IPS-18c (cell line): ENCODE data around the gene UTS2.

Source experiments
- H3K4me3 ChIP-seq: 2 replicates; pipeline ENCODE4 v1.7.0; 2013; ENCODE audit warnings: low read depth, mild to moderate bottlenecking, low read length, moderate library complexity; ENCODE audit not compliant: insufficient read depth
- H3K9me3 ChIP-seq: one replicate; pipeline ENCODE4 v1.6.1; 2013; ENCODE audit warnings: mild to moderate bottlenecking, low read length, moderate library complexity; ENCODE audit not compliant: control insufficient read depth, insufficient read depth

The UTS2 gene

GRCh38 chr1:7852804-7853683 is at the start of gene UTS2:
Gene UTS2, minus strand, starts transcription at chr1:7853065. Its CDS starts 62 bp downstream, at chr1:7853003.
- Histone ChIP-seq H3K9me3 (no peaks in the 10 kb centered on the region), H3K4me3 (no peak within 1 kb of the TSS)

GRCh38 chr1:7899741-7900140 is 46.9 kb upstream of the UTS2 start:
- Histone ChIP-seq H3K9me3 (no peaks in the 10 kb centered on the region), H3K4me3 (no peak overlapping the region)

DNA sequence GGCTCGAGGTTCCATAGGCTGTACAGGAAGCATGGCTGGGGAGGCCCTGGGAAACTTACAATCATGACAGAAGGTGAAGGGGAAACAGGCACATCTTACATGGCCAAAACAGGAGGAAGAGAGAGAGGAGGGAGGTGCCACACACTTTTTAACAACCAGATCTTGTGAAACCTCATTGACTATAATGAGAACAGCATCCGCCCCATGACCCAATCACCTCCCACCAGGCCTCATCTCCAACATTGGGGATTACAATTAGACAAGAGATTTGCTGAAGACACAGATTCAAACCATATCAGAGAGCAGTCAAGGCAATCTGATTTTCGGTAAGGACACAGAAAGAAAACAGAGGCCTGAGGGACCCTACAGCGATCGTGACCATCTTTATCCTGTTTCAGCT is 46.1 kb upstream of the UTS2 start:
- no peak overlapping the region for H3K4me3 ChIP-seq
- no peaks in the 10 kb centered on the region for H3K9me3 ChIP-seq

DNA sequence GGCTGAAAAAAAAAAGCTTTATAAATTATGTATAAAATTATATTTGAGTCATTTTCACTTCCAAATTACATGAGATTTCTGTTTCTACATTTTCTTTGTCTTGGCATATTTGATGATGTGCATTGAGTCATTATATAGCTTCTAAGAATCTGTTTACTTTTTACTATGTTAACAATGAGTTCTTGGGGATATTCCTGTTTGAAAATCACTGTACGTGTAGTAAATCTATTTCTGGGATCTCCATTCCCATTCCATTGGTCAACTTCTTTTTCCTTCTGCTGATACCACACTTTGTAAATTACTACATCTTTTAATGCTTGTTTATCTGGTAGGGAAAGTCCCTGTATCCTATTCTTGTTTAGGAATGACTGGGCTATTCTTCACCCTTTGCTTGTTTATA is 44.1 kb upstream of the UTS2 start:
- no peak overlapping the region for H3K4me3 ChIP-seq

DNA sequence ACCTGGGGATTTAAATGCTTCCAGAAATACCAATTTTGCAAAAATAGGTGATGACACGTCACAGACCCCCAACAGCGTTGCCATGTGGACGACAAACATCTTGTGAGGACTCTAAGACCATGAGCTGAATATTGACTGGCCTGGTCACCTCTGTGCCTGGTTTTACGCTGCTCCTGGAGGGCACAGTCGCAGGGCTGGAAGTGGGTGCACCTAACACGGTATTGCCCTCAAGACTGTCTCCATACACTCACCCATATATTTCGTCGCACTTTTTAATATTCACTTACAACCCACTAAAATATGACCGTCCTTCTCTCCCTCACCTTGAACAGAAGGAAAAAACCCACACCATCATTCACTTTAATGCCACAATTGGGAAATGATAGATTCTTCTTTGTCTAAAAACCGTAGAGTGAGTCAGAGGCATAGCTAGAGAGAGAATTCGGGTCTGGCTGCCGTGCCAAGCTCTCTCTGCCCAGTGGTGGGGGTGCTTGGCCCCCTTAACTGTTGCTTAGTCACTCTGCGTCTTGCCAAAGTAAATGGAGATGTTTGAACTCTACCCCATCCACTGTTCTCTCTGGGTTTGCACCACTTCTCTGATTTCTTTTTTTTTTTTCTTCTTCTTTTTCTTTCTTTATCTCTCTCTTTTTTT is 40.8 kb upstream of the UTS2 start:
- H3K9me3 ChIP-seq, result no peaks in the 10 kb centered on the region
- no peak overlapping the region for H3K4me3 ChIP-seq

More for the DNA sequence above, 44.1 kb upstream of the UTS2 start:
- H3K9me3 ChIP-seq, result no peaks in the 10 kb centered on the region

GRCh38 chr1:7891804-7892203 is 38.9 kb upstream of the UTS2 start:
- Histone ChIP-seq H3K4me3 (no peak overlapping the region), H3K9me3 (no peaks in the 10 kb centered on the region)

GRCh38 chr1:7890853-7891252 is 38.0 kb upstream of the UTS2 start:
- H3K4me3 ChIP-seq, result no peak overlapping the region

DNA sequence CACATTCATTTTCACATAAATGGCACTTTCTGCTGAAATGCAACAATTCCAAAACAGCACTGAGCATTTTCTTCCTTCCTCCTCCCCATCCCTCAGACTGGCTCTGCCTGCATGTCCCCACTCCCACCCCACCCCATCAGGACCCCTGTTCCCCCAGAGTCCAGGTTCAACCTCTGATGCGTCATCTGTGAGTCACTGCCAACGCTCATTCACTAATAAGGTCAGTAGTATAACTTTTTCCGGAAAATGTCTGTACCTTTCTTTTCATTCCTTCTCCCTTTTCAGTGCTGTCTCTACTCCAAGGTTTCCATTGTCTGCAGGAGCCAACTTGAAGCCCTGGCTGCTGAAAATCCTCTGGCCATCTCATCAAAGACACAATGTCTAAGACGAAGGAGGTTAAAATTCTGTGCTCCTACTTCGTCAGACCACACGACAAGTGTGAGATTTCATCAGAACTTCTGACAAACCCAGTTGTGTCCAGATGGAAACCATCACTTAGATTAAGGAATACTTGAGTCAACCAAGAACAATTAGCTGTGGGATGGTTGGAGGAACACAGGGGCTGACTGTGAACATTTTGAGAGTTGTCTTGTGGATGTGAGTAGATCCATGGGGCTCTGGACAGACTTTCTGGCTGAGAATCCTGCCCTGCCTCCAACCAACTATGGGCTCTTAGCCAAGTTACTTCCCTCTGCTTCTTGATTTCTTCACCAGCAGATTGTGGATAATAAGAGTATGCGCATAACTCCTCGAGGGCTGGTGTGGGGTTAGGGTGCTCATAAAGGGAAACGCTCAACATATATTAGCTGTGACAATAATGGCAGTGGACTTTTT is 35.6 kb upstream of the UTS2 start:
- Histone ChIP-seq H3K9me3 (no peaks in the 10 kb centered on the region), H3K4me3 (no peak overlapping the region)

More at GRCh38 chr1:7890853-7891252, 38.0 kb upstream of the UTS2 start:
- no peaks in the 10 kb centered on the region for H3K9me3 ChIP-seq

DNA sequence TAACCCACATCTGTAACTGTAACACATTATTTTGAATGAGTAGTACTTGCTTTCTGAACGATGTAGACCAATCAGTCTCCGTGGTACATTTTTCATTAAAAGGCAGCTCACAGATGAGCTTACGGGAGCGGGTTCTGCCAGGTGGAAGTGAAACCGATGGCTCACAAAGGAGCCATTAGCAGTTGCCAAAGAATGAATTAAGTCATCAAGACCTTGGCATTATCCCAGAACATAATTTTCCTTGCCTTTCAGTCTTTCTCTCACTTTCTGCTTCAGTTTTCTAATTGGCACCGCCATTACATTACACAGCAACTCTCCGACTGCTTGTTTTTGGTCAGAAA is 33.5 kb upstream of the UTS2 start:
- Histone ChIP-seq H3K9me3 (no peaks in the 10 kb centered on the region), H3K4me3 (no peak overlapping the region)

DNA sequence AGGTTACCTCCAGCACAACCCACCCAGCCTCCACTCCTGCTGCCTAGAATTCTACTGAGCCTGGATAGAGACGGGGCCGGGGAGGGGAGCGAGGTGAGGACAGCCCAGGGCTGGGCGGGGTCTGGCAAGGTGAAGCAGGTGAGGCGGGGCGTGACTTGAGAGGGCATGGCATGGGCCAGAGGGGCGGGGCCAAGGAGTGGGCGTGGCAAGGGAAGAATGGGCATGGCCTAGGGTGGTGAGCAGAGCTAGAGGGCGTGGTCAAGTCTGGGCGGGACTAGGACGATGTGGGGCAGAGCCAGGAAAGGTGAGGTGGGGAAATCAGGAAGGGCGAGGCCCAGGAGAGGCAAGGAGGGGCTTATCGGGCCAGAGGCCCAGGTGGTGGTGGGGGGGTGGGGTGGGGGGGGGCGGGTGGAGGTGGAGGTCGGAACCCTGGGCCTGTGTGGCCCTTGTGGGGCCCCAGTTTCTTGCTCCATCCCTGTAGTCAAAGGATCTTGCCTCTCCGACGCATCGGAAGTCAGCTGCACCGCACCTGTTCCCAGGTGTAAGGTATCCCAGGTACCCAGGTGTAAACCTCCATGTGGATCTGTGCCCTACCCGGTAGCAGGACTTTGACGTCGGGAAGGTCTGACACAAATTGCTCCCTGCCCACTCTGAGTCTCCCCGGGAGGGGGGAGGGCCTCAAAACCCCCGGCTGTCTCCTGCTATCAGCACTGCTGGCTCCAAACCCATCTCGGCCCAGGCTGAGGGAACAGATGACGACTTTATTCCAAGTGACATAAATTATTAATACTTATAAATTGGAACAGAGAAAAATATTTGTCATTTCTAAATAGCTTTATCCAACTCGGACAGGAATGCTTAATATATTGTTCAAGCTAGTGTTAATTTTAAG is 32.9 kb upstream of the UTS2 start:
- Histone ChIP-seq H3K4me3 (no peak overlapping the region), H3K9me3 (no peaks in the 10 kb centered on the region)

- no peaks in the 10 kb centered on the region for H3K9me3 ChIP-seq
- H3K4me3 ChIP-seq, result no peak overlapping the region
These were observed 31.9 kb upstream of the UTS2 start for GRCh38 chr1:7884757-7885156.

DNA sequence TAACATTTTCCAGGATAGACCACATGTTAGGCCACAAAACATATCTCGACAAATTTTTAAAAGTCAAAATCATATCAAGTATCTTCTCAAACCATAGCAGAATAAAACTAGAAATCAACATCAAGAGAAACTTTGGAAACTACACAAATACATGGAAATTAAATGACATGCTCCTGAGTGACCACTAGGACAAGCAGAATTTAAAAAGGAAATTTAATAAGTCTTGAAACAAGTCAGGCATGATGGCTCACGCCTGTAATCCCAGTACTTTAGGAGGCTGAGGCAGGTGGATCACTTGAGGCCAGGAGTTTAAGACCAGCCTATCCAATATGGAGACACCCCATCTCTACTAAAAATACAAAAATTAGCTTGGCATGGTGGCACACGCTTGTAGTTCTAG is 26.4 kb upstream of the UTS2 start:
- H3K4me3 ChIP-seq, result no peak overlapping the region
- no peaks in the 10 kb centered on the region for H3K9me3 ChIP-seq

DNA sequence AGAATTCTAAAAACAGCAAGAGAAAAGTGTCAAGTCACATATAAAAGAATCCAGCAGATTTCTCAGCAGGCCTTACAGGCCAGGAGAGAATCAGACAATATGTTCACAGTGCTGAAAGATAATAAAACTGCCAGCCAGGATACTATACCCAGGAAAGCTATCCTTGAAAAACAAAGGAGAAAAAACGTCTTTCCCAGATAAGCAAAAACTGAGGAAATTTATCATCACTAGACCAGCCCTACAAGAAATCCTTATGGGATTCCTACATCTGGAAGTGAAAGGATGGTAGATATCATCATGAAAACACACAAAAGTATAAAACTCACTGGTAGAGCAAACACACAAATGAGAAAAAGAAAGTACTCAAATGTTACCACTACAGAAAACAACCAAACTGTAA is 25.2 kb upstream of the UTS2 start:
- H3K9me3 ChIP-seq, result no peaks in the 10 kb centered on the region
- H3K4me3 ChIP-seq, result no peak overlapping the region

DNA sequence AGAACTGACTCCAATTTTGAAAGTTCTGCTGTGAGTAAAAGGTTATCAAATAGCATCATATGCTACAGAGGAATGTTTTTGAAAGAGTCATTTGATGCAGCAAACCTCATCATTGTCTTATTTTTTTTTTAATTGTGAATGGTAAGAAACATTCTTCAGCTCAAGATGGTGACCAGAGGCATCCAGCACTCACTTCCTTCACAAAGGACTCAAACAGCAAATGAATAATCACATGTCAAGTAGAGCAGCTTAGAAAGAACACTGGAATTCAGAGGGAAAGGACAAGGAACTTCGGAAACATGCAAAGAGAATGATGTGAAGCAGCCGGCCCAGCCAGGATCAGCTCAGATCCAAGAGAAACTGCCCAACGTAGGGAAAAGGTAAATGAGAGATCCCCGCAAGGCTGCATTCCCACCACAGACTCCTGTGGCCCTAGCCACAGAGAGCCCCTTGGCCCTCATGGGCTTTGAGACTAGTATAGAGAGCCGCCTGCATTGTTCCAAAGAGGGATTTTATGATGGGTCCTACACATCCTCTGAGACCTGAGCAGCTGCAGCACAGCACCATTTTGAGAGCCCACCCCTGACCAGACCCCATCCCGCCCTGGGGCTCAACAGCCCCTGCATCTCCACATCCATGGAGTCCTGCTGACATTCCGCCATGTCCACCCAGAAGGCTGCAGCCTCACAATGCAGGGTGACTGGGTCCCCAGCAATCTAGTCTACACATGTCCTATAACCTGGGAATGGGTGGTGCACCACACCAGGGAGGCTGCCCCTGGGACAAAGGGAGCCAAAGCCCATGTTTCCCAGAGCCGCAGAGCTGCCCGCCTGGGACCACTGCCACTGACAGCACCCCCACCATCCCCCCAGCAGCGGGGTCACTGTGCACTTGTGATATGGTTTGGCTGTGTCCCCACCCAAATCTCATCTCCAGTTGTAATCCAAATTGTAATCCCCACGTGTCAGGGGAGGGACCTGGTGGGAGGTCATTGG is 21.2 kb upstream of the UTS2 start:
- Histone ChIP-seq H3K4me3 (no peak overlapping the region), H3K9me3 (no peaks in the 10 kb centered on the region)

GRCh38 chr1:7871136-7871535 is 18.3 kb upstream of the UTS2 start:
- no peaks in the 10 kb centered on the region for H3K9me3 ChIP-seq
- no peak overlapping the region for H3K4me3 ChIP-seq
